Liver (tissue), 9 donors: ENCODE data around the gene SLC49A3. TPM values are rescaled to one million over a fixed set of nuclear protein-coding genes. Genes with fewer than 3 reads are reported as not detected.

Experiments used
- DNase-seq: peaks from one replicate; pipeline ENCODE4 v3.0.0-alpha.2; 2017; ENCODE audit warnings: low spot score
- H3K27ac ChIP-seq, 2 donors: one replicate each; pipeline ENCODE4 v1.7.0; 2013; ENCODE audit warnings: inconsistent platforms in 2 of 2, low read length in 2 of 2, control low read depth in 1 of 2, low read depth in 1 of 2, mild to moderate bottlenecking in 1 of 2
- H3K27me3 ChIP-seq, 4 donors: one replicate each; pipeline versions ENCODE4 v1.6.1 to v1.7.0; 2013; ENCODE audit warnings: low read length in 3 of 4, inconsistent platforms in 1 of 4, mild to moderate bottlenecking in 1 of 4, moderate library complexity in 1 of 4; ENCODE audit not compliant: control insufficient read depth in 4 of 4, insufficient read depth in 4 of 4
- H3K36me3 ChIP-seq, 4 donors: one replicate each; pipeline versions ENCODE4 v1.6.1 to v1.7.0; 2013; ENCODE audit warnings: low read length in 3 of 4, mild to moderate bottlenecking in 3 of 4, low read depth in 1 of 4, moderate library complexity in 1 of 4; ENCODE audit not compliant: control insufficient read depth in 4 of 4, insufficient read depth in 3 of 4
- H3K4me1 ChIP-seq, 4 donors: one replicate each; pipeline versions ENCODE4 v1.6.1 to v1.7.0; 2013; ENCODE audit warnings: low read length in 3 of 4, mild to moderate bottlenecking in 3 of 4, moderate library complexity in 1 of 4; ENCODE audit not compliant: control insufficient read depth in 4 of 4, insufficient read depth in 4 of 4
- H3K4me3 ChIP-seq, 3 donors: one replicate each; pipeline versions ENCODE4 v1.6.1 to v1.7.0; 2013; ENCODE audit warnings: low read length in 3 of 3, control low read depth in 1 of 3, low read depth in 1 of 3, mild to moderate bottlenecking in 1 of 3
- H3K9ac ChIP-seq, 2 donors: one replicate each; pipeline ENCODE4 v1.7.0; 2013; ENCODE audit warnings: low read length in 2 of 2, mild to moderate bottlenecking in 2 of 2, moderate library complexity in 2 of 2, control low read depth in 1 of 2, low read depth in 1 of 2
- H3K9me3 ChIP-seq, 4 donors: one replicate each; pipeline versions ENCODE4 v1.6.1 to v1.7.0; 2013; ENCODE audit warnings: low read length in 3 of 4; ENCODE audit not compliant: control insufficient read depth in 4 of 4
- ATF3 ChIP-seq: IDR thresholded peaks from 2 replicates; pipeline ENCODE4 v1.6.1; 2016; ENCODE audit warnings: antibody characterized with exemption
- CTCF ChIP-seq: fragments of 150-350 bp; IDR thresholded peaks from 2 replicates; pipeline ENCODE4 v1.5.1; 2017; ENCODE audit warnings: improper control_type of control experiment, low read depth, low read length; ENCODE audit not compliant: missing input control
- EGR1 ChIP-seq, 2 donors: IDR thresholded peaks; 2 replicates each; pipeline ENCODE4 v1.6.1; 2016 to 2018; ENCODE audit warnings: antibody characterized with exemption in 2 of 2, low read depth in 2 of 2
- FOXA1 ChIP-seq: IDR thresholded peaks from 2 replicates; pipeline ENCODE4 v1.6.1; 2016; ENCODE audit warnings: antibody characterized with exemption
- FOXA2 ChIP-seq: IDR thresholded peaks from 2 replicates; pipeline ENCODE4 v1.6.1; 2016; ENCODE audit warnings: antibody characterized with exemption
- GABPA ChIP-seq, 2 donors: IDR thresholded peaks in 1 of 2; conservative IDR thresholded peaks in 1 of 2; 2 replicates each; pipeline ENCODE4 v1.6.1; 2016; ENCODE audit warnings: antibody characterized with exemption in 2 of 2, mild to moderate bottlenecking in 1 of 2, moderate library complexity in 1 of 2
- HNF4A ChIP-seq, 2 donors: conservative IDR thresholded peaks; 2 replicates each; pipeline ENCODE4 v1.6.1; 2016; ENCODE audit warnings: antibody characterized with exemption in 2 of 2, mild to moderate bottlenecking in 2 of 2
- HNF4G ChIP-seq: IDR thresholded peaks from 2 replicates; pipeline ENCODE4 v1.6.1; 2016; ENCODE audit warnings: antibody characterized with exemption
- JUND ChIP-seq, 2 donors: IDR thresholded peaks; 2 replicates each; pipeline ENCODE4 v1.6.1; 2016; ENCODE audit warnings: antibody characterized with exemption in 2 of 2
- MAX ChIP-seq: IDR thresholded peaks from 2 replicates; pipeline ENCODE4 v1.6.1; 2016; ENCODE audit warnings: antibody characterized with exemption
- NR2F2 ChIP-seq: IDR thresholded peaks from 2 replicates; pipeline ENCODE4 v1.6.1; 2016; ENCODE audit warnings: antibody characterized with exemption
- RAD21 ChIP-seq, 2 donors: IDR thresholded peaks; 2 replicates each; pipeline ENCODE4 v1.6.1; 2016; ENCODE audit warnings: antibody characterized with exemption in 2 of 2, mild to moderate bottlenecking in 2 of 2
- REST ChIP-seq: IDR thresholded peaks from 2 replicates; pipeline ENCODE4 v1.6.1; 2016; ENCODE audit warnings: antibody characterized with exemption, mild to moderate bottlenecking
- RXRA ChIP-seq, 2 donors: IDR thresholded peaks; 2 replicates each; pipeline ENCODE4 v1.6.1; 2017 to 2018; ENCODE audit warnings: antibody characterized with exemption in 2 of 2, mild to moderate bottlenecking in 1 of 2
- SP1 ChIP-seq: IDR thresholded peaks from 2 replicates; pipeline ENCODE4 v1.6.1; 2018; ENCODE audit warnings: antibody characterized with exemption, mild to moderate bottlenecking
- TAF1 ChIP-seq: conservative IDR thresholded peaks from 2 replicates; pipeline ENCODE4 v1.6.1; 2016; ENCODE audit warnings: antibody characterized with exemption, mild to moderate bottlenecking
- YY1 ChIP-seq: IDR thresholded peaks from 2 replicates; pipeline ENCODE4 v1.6.1; 2016; ENCODE audit warnings: antibody characterized with exemption, mild to moderate bottlenecking
- ZBTB33 ChIP-seq: IDR thresholded peaks from 2 replicates; pipeline ENCODE4 v1.6.1; 2016; ENCODE audit warnings: antibody characterized with exemption
- WGBS: extraction: QIAGEN DNeasy Blood & Tissue Kit; methylation state at CpG from one replicate; pipeline ENCODE4 v1.1.7; 2013; 5-methylcytosine and 5-hydroxymethylcytosine counted together
- polyA plus RNA-seq, 2 donors: library from polyadenylated mRNA; stranded (reverse) in 1 of 2; unstranded in 1 of 2; fragments of 200-250 nt in 1 of 2; fragments of >200 nt in 1 of 2; fragmentation: Nextera tagmentation in 1 of 2; extraction: Ambion mirVana in 1 of 2; gene quantifications; one replicate each; pipeline versions ENCODE4 v1.2.1 to v1.2.3, GENCODE V29; 2013 to 2015
- total RNA-seq, 2 donors: library from RNA; depleted of rRNA; stranded (reverse); fragments of >200 nt; gene quantifications; one replicate each; pipeline ENCODE4 v1.2.3, GENCODE V29; 2014
- donor health status: healthy.
- donor health status: healthy.
- donor health status: healthy.
- donor health status: healthy.
- donor health status: healthy.

SLC49A3 gene
- total and polyA plus RNA-seq, 4 donors: 0.40 to 3.6 (median 2.0) TPM

GRCh38 chr4:654871-655463 lies 34.0 kb downstream of the SLC49A3 start:
- H3K27me3 ChIP-seq: peaks cover 0 to 3% (median 1%) of the 10 kb centered on the region in 4 donors
- H3K9ac ChIP-seq: no peak overlapping the region
- no peaks in the 10 kb centered on the region for H3K9me3 ChIP-seq
- H3K4me3 ChIP-seq: no peak overlapping the region
- TF ChIP-seq TAF1: no peak
- no peak for TF ChIP-seq HNF4G
- no peak for TF ChIP-seq EGR1 (IDR thresholded peaks at IDR 0.05; ENCODE audit: low read depth in 2 of 2)
- TF ChIP-seq SP1: no peak
- TF ChIP-seq CTCF: no peak
- TF ChIP-seq NR2F2: no peak
- no peak for TF ChIP-seq ATF3
- no peak for TF ChIP-seq FOXA2
- TF ChIP-seq RAD21 (IDR thresholded peaks at IDR 0.05): no peak
- TF ChIP-seq GABPA (IDR thresholded peaks at IDR 0.05 in 1 of 2, conservative IDR thresholded peaks at IDR 0.05 in 1 of 2): no peak
- TF ChIP-seq JUND (IDR thresholded peaks at IDR 0.05): no peak
- TF ChIP-seq MAX: no peak
- no peak for TF ChIP-seq HNF4A (conservative IDR thresholded peaks at IDR 0.05)
- TF ChIP-seq FOXA1: no peak
- TF ChIP-seq REST: no peak
- TF ChIP-seq RXRA (IDR thresholded peaks at IDR 0.05): no peak
- TF ChIP-seq YY1: no peak
- H3K27ac ChIP-seq: no peak overlapping the region
- 65% methylated on average over 17 of the region's 17 CpGs for WGBS
- H3K4me1 ChIP-seq: no peaks in the 10 kb centered on the region
- H3K36me3 ChIP-seq: no peaks in the 10 kb centered on the region
- no peak for DNase-seq

GRCh38 chr4:654503-654845 lies 34.5 kb downstream of the SLC49A3 start:
- Histone ChIP-seq H3K4me1 (no peaks in the 10 kb centered on the region), H3K27me3 (peaks cover 0 to 3% (median 1%) of the 10 kb centered on the region in 4 donors), H3K4me3 (no peak overlapping the region), H3K36me3 (no peaks in the 10 kb centered on the region), H3K9me3 (no peaks in the 10 kb centered on the region), H3K27ac (no peak overlapping the region), H3K9ac (no peak overlapping the region)
- WGBS: 94% methylated on average over 17 of the region's 17 CpGs
- TF ChIP-seq FOXA1 (no peak), MAX (no peak), RAD21 (IDR thresholded peaks at IDR 0.05) (no peak), ATF3 (no peak), ZBTB33 (no peak), REST (no peak)
- DNase-seq: no peak
